HG03457 (cell line): ENCODE results near the gene TBXAS1.

Source experiments
- ATAC-seq: cut with Tn5 transposase; IDR thresholded peaks from one replicate; pipeline ENCODE4 v1.9.1; 2021; ENCODE audit warnings: moderate number of reproducible peaks; ENCODE audit not compliant: unreplicated experiment

The TBXAS1 gene

GRCh38 chr7:139942636-139943035 lies 113.6 kb downstream of the TBXAS1 start:
- ATAC-seq = no peak

GRCh38 chr7:139943401-139943800 lies 114.3 kb downstream of the TBXAS1 start:
- ATAC-seq = no peak

DNA sequence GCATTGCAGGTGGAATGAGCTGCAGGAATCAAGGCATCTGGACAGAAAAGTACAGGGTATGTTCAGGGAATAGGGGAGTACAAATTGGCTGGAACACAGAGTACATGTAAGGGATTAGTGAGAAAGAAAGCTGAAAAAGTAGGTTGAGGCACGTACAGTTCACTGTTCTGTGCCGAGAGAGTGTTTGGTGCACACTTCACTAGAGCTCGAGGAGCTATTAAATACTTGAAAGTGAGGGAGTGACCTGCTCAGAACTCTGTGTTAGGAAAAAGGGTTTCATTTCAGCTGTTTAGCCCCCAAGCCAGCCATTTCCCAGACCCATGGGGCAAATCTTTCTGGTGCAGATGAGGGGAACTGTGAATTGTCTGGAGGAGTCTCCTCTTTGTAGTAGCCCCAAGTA lies 115.2 kb downstream of the TBXAS1 start:
- no peak for ATAC-seq

DNA sequence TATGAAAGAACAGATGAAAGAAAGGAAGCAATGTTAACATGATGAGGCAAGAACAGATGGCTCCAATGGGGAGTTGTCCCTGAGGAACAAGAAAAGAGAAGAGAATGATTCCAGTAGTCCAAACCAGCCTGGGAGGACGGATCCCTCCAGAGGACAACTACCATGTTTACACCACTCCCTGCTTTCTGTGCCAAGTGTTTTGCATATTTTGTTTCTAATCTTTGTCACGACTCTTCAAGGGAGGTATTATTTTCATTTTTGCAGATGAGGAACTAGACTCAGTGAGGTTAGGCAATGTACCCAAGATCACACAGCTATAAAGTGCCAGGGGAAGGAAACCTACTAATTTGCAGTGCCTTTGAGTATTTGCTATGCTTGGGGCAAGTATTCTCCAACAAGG lies 117.5 kb downstream of the TBXAS1 start:
- ATAC-seq = no peak

DNA sequence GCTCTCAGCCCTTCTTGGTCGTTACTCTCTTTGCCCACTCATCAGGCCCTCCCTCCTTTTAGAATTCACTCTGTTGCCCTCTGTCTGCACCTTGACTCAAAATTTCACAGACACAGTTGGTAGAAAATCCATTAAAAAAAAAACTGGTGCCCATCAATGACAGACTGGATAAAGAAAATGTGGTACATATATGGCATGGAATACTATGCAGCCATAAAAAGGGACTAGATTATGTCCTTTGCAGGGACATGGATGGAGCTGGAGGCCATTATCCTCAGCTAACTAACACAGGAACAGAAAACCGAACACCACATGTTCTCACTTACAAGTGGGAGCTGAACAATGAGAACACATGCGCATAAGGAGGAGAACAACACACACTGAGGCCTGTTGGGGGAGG lies 118.0 kb downstream of the TBXAS1 start:
- ATAC-seq = no peak

DNA sequence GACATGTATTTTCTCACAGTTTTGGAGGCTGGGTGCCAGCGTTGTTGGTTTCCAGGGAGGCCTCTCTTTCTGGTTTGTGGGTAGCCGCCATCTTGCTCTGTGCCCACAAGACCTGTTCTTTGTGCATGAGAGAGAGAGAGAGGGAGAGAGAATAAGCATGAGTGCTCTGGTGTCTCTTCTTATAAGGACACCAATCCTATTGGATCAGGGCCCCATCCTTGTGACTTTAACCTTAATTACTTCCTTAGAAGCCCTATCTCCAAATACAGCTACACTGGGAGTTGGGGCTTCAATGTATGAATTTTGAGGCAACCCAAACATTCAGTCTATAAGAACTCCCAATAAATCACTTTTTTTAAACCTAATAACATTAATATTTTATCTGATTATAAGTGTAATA lies 119.1 kb downstream of the TBXAS1 start:
- ATAC-seq = no peak

DNA sequence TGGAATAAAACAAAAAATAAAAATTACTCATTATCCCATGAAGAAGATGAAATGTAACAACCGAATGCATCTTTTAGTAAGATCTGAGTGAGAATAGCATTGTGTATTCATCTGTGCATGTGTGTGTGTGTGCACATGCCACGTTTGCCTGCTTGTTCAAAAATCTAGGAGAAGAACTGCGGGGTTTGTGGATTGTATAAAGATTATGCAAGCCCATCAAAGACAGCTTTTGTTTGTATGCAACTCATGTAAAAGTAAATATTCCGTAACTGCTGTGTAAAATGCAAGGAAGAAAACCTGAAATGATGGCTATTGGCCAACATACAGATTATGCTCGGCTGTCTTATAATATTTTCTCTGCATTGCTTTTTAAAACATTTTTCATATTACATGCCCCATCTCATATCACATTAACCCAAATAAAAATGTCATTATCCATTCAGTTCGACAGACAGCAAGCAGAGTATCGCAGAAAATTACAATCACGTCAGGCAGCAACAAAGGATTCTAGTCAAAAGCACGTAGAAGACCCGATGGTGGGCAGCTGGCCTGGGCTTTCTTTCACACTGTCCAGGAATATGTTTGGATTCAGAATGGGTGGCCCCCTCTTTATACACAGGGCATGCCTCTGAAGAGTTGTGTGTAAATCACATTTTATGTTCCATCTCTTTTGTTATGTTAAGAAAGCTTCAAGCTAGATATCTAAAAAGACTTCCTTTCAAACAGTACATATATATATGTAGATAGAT lies 119.7 kb downstream of the TBXAS1 start:
- no peak for ATAC-seq

GRCh38 chr7:139949629-139950028 lies 120.6 kb downstream of the TBXAS1 start:
- no peak for ATAC-seq

GRCh38 chr7:139950881-139951525 lies 121.9 kb downstream of the TBXAS1 start:
- ATAC-seq = no peak

DNA sequence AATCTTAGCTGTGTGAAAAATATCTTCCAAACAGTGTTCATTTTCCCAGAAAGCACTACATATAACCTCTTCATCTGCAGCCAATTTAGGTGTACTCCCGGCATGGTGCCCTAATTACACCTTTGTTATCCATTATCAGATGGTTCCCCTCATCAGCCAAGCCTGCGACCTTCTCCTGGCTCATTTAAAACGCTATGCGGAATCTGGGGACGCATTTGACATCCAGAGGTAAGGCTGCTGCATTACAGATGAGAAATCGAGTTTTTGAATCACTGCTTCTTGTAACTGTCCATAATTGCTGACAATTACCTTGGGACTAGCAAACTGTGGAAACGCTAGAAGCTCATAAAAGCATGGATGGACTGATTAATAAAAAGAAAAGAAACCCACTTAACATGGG lies 124.2 kb downstream of the TBXAS1 start:
- no peak for ATAC-seq

DNA sequence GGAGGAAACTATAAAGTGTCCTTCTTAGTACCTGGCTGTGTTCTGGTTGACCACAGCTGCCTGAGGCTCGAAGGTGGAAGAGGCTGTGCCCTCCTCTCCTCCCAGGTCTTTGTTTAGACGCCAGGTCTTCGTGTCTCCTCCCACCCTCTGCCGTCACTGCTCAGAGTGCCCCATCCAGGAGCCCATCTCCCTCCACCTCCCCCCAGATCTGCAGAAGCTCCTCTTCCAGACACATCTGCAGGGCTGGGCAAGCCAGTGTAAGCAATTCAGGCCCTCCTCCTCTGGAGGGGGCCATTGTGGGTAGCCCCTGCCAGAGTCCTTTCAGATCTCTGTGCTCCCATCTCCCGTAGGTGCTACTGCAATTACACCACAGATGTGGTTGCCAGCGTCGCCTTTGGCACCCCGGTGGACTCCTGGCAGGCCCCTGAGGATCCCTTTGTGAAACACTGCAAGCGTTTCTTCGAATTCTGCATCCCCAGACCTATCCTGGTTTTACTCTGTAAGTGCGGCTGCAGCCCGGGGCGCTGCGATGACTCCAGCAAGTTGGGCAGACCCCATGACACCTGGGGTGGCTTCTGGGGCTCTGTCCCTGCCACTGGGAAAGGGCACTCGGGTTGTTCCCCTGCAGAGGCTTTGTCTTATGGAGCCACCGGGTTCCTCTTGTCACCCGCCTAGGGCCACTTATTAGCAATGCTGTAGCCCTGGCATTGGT lies 126.2 kb downstream of the TBXAS1 start:
- ATAC-seq = no peak

DNA sequence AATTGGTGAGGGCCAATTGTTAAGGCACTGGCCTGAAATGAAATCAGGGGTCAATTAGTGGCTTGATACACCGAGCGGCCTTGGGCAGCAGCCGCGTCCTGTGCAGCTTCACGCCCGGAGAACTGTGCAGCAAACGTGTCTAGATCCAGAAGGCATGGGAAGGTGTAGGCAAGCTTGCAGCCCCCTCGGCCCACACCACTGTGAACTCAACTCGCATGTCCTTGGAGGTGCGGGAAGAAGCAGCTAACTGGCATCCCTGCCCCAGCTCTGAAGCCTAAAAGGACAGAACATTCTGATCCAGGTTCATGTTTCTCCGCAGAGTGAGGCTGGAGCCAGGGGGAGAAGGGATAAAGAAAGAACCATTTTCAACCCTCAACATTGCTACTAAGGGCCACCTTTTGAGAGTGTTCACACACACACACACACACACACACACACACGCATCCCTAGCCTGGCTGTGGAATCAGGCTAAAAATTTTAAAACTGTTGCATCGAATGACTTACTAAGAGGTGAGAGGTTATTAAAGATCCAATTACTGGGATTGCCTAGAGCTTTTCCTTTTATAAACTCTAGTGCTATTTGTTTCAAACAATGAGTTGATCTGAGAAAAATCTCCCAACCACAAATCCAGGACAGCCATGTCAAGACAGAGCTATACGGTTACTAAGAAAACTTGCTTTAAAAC lies 129.7 kb downstream of the TBXAS1 start:
- no peak for ATAC-seq

DNA sequence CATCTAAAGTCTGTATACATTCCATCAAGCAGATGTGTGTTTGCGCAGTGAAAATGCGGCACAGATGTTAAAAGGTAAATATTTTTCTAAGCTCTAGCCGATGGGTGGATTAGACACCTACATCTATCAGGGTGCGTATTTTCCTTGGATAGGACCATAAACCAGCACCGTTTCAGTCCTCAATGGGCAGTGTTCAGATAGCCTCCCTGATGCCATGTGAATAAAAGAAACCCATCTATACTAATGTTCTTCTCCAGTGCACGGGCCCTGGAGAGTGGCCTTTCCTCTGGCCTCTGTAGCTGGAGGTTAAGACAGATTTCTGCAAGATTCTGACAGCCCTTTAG lies 130.2 kb downstream of the TBXAS1 start:
- ATAC-seq = no peak

- no peak for ATAC-seq
Observed at GRCh38 chr7:139959718-139960117, 130.7 kb downstream of the TBXAS1 start.

DNA sequence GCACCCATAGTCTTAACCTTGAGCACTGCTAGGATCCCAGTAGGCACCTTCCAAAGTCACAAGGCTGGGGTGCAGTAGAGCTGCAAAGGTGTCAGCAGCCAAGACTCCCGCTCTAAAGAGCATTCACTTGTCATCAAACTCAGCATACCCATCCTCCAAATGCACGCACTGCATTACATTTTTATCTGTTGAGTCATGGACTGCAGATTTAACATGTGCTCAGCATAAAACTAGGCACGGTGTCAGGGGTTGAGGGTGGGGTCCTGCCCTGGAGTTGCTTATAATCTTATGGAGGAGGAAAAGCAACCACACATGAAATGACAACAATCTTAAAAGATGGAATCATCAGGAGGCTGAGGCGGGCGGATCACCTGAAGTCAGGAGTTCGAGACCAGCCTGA lies 131.1 kb downstream of the TBXAS1 start:
- no peak for ATAC-seq

DNA sequence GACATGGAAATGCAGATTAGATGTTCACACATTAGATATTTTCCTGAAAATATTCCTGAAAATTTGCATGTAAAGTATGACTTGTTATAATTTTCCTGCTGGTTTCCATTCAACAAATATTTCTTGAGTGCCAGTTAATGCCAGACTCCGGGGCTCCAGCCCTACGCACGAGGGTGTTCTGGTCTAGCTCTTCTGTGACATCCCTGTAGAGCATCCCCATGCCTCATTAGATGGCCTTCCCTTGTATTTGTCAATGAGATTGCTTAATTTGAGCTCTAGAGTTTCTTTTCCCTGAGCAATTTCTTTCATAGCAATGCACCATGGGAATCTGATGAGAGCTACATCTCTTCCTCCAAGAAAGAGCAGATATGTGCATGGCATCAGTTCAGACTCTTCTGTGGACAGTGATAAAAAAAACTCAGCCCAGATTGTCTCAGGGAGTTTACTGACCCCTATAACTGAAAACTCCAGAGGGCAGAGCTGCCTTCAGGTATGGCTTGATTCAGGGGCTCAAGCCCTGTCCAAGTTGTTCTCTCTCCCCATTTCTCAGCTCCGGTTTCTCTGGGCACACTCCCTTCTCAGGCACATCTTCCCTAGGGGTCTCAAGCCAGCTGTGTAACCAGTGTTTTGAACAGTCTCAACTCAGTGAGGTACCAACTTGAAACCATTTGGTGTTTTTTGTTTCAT lies 137.0 kb downstream of the TBXAS1 start:
- ATAC-seq = no peak

GRCh38 chr7:139966949-139967348 lies 137.9 kb downstream of the TBXAS1 start:
- no peak for ATAC-seq

GRCh38 chr7:139968931-139969330 lies 139.9 kb downstream of the TBXAS1 start:
- no peak for ATAC-seq

DNA sequence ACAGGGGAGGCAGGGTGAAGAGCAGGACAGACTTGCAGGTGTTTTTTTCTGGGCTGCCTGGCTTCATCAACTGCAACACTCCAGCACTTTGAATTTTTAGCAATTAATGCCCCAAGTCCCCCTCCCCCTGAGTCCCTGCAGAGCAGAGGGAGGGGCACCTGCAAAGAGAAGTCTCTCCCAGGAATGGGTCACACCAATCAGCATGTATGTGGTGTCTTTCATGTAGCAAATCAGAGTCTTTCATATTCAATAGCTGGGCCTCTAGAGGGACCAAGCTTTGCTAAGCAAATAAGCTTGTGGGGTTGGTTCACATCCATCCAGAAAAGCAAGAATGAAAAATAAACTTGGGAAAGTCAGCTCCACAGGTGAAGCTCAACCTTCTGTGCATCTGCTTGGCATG lies 143.0 kb downstream of the TBXAS1 start:
- no peak for ATAC-seq

GRCh38 chr7:139973101-139974050 lies 144.3 kb downstream of the TBXAS1 start:
- ATAC-seq = no peak
